ENCODE results near the gene UBTD2. TPM values are rescaled to one million over a fixed set of nuclear protein-coding genes. Genes with fewer than 3 reads are reported as not detected.
"Not testable (repeated sequence)": the region's sequence is repeated elsewhere in the genome, so short reads cannot be mapped to it uniquely, and the experiment has no call there.

Gene UBTD2, protein sequence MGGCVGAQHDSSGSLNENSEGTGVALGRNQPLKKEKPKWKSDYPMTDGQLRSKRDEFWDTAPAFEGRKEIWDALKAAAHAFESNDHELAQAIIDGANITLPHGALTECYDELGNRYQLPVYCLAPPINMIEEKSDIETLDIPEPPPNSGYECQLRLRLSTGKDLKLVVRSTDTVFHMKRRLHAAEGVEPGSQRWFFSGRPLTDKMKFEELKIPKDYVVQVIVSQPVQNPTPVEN
- 10 to 100 TPM; 17.0 to 21.1 TPM for total RNA-seq
- 10 to 100 TPM in 1 of 2 donors, 1 to 10 TPM in 1; 8.8 to 16.3 TPM for polyA plus RNA-seq
- long read RNA-seq, donor 1, partial matches to known transcripts, result 0 of 4 reads
- long read RNA-seq, donor 1, other reads (novel, unspliced or antisense), result 3 of 4 reads
- long read RNA-seq, donor 2, transcript UBTD2-201 (3 exons, 3,301 nt), result major isoform, 20 of 29 reads
- long read RNA-seq, donor 2, partial matches to known transcripts, result 1 of 29 reads
- long read RNA-seq, donor 2, other reads (novel, unspliced or antisense), result 8 of 29 reads

DNA sequence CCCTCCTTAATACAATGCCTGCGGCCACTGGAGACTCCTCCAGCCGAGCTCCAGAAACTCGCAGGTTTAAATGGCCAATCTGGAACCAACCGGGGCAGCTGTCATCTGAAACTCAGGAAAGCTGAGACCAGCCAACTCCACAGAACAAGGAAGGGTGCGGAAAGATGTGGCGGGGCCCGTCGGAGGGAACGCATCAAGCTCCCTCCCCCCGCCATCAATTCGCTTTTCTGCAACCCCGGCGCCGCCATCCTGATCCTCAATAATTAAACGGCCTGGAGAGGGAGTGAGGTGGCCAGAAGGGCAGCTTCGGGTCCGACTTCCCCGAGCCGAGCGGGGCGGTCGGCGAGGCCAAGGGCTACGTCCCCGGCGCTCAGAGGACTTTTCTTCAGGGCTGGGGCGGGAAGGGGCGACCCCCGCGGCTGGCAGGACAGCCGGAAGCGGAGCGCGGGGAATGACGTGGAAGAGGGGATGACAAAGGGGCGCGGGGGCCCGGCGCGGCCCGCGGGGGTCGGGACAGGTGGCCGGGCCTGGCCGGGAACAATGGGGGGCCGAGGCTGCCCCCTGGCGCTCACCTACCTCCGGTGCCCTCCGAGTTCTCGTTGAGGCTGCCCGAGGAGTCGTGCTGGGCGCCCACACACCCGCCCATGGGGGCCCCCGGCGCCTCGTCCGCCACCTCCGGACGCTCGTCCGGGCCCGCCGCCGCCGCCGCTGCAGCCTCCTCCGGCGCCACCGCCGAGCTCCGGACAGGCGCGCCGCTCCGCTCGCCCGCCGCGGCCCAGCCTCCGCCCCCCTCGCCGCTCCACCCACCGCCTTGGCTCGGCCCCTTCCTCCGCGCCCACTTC, at the start of gene UBTD2:
Gene UBTD2, minus strand, starts transcription at position 745 of the 842 bp plus-strand sequence. Its CDS starts 99 bp downstream, at position 646.
- Histone ChIP-seq H3K9me3 (ENCODE audit: control insufficient read depth, low read length) (no peaks in the 10 kb centered on the region), H3K27ac (ENCODE audit: low read depth in 1 of 2, low read length in 2 of 2) (peak within 1 kb of the TSS; percentile 72 to 93), H3K36me3 (ENCODE audit: control insufficient read depth in 1 of 2, insufficient read depth in 2 of 2, low read length in 1 of 2) (no peaks in the 10 kb centered on the region), H3K4me3 (ENCODE audit: low read length in 2 of 2) (peak within 1 kb of the TSS; percentile 91 to 93), H3K27me3 (ENCODE audit: control insufficient read depth in 1 of 2, insufficient read depth in 2 of 2, low read length in 1 of 2) (no peaks in the 10 kb centered on the region), H3K4me1 (ENCODE audit: control insufficient read depth in 1 of 2, insufficient read depth in 2 of 2, low read length in 2 of 2) (no peaks in the 10 kb centered on the region)
- ATAC-seq (ENCODE audit: low FRiP score) (peak; percentile 89), DNase-seq (peak; percentile 92 to 94)
- WGBS, 2 donors, result 1 to 2% methylated on average over 51 to 87 of the region's 87 CpGs
- intact Hi-C loops (cut with DNase I), result loop anchor here (5.0 to 10.0 kb wide), 3 partner anchors 96 to 278 kb away; partner anchors contain the start of genes FBXW11 (in 1 of the 2) and STK10 (in 1 of the 2)

DNA sequence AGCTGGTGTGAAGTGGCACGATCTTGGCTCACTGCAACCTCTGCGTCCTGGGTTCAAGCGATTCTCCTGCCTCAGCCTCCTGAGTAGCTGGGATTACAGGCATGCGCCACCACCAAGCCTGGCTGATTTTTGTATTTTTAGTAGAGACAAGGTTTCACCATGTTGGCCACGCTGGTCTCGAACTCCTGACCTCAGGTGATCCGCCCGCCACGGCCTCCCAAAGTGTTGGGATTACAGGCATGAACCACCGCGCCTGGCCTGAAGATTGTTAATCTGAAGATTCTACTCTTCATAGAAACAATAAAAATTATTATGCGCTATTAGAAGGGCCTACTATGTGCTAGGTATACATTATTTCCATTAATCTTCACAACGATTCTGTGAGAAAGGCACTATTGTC, 43.3 kb upstream of the UBTD2 start:
- DNase-seq; H3K36me3 ChIP-seq (ENCODE audit: control insufficient read depth in 1 of 2, insufficient read depth in 2 of 2, low read length in 1 of 2); H3K4me1 ChIP-seq (ENCODE audit: control insufficient read depth in 1 of 2, insufficient read depth in 2 of 2, low read length in 2 of 2); H3K27ac ChIP-seq (ENCODE audit: low read depth in 1 of 2, low read length in 2 of 2); H3K9me3 ChIP-seq (ENCODE audit: control insufficient read depth, low read length); H3K4me3 ChIP-seq (ENCODE audit: low read length in 2 of 2); ATAC-seq (ENCODE audit: low FRiP score); intact Hi-C loops (cut with DNase I); H3K27me3 ChIP-seq (ENCODE audit: control insufficient read depth in 1 of 2, insufficient read depth in 2 of 2, low read length in 1 of 2): not testable (repeated sequence)
- WGBS, 2 donors, result 95 to 96% methylated on average over 13 of the region's 13 CpGs

GRCh38 chr5:172325452-172325851, 41.9 kb upstream of the UBTD2 start:
- Histone ChIP-seq H3K36me3 (ENCODE audit: control insufficient read depth in 1 of 2, insufficient read depth in 2 of 2, low read length in 1 of 2) (no peaks in the 10 kb centered on the region), H3K27ac (ENCODE audit: low read depth in 1 of 2, low read length in 2 of 2) (no peak overlapping the region), H3K4me1 (ENCODE audit: control insufficient read depth in 1 of 2, insufficient read depth in 2 of 2, low read length in 2 of 2) (no peaks in the 10 kb centered on the region), H3K9me3 (ENCODE audit: control insufficient read depth, low read length) (no peaks in the 10 kb centered on the region), H3K27me3 (ENCODE audit: control insufficient read depth in 1 of 2, insufficient read depth in 2 of 2, low read length in 1 of 2) (no peaks in the 10 kb centered on the region), H3K4me3 (ENCODE audit: low read length in 2 of 2) (no peak overlapping the region)
- DNase-seq, result no peak
- no peak for ATAC-seq (ENCODE audit: low FRiP score)
- intact Hi-C loops (cut with DNase I), result no loop called here
- WGBS, 2 donors, result 94 to 95% methylated on average over 9 of the region's 9 CpGs

DNA sequence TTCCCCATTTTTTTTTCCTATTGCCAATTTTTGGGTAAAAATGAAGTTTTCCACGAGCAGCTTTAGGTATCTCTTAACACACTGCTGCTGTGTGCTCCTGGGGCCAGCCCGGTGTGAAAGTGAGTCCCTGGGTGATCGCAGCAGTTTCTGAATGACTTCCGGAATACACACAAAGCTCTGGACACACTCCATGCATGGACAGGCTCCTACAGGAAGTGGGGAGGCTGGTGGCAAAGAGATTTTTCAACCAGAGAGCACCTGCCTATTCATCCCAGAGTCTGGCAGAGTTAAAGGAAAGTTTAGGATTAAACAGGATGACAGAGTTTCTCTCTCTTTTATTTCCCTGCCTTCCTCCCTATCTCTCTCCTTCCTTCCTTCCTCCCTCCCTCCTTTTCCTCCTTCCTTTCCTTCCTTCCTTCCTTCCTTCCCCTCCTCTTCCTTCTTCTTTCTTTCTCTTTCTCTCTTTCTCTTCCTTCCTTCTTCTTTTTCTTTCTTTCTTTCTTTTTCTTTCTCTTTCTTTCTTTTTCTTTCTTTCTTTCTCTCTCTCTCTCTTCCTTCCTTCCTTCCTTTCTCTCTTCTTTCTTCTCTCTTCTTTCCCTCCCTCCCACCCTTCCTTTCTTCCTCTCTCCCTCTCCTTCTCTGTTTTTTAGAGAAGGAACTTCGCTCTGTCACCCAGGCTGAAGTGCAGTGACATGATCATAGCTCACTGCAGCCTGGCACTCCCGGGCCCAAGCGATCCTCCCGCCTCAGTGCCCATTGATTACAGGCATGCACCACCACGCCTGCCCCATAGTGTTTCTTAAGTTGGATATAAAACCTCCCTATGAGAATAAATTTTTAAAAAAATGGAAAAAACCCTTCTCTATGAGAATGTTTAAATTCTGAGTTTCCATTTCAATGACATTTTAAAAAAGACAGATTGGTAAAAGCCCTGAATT, 38.7 kb upstream of the UBTD2 start:
- WGBS, 2 donors, result 79 to 82% methylated on average over 9 of the region's 9 CpGs
- intact Hi-C loops (cut with DNase I), result no loop called here
- H3K27me3 ChIP-seq (ENCODE audit: control insufficient read depth in 1 of 2, insufficient read depth in 2 of 2, low read length in 1 of 2), result no peaks in the 10 kb centered on the region
- no peaks in the 10 kb centered on the region for H3K9me3 ChIP-seq (ENCODE audit: control insufficient read depth, low read length)
- ATAC-seq (ENCODE audit: low FRiP score) (no peak), DNase-seq (no peak)
- H3K36me3 ChIP-seq (ENCODE audit: control insufficient read depth in 1 of 2, insufficient read depth in 2 of 2, low read length in 1 of 2), result no peaks in the 10 kb centered on the region
- H3K27ac ChIP-seq (ENCODE audit: low read depth in 1 of 2, low read length in 2 of 2), result no peak overlapping the region
- no peaks in the 10 kb centered on the region for H3K4me1 ChIP-seq (ENCODE audit: control insufficient read depth in 1 of 2, insufficient read depth in 2 of 2, low read length in 2 of 2)
- no peak overlapping the region for H3K4me3 ChIP-seq (ENCODE audit: low read length in 2 of 2)

- Histone ChIP-seq H3K36me3 (ENCODE audit: control insufficient read depth in 1 of 2, insufficient read depth in 2 of 2, low read length in 1 of 2) (no peaks in the 10 kb centered on the region), H3K4me3 (ENCODE audit: low read length in 2 of 2) (no peak overlapping the region), H3K4me1 (ENCODE audit: control insufficient read depth in 1 of 2, insufficient read depth in 2 of 2, low read length in 2 of 2) (no peaks in the 10 kb centered on the region), H3K9me3 (ENCODE audit: control insufficient read depth, low read length) (no peaks in the 10 kb centered on the region), H3K27me3 (ENCODE audit: control insufficient read depth in 1 of 2, insufficient read depth in 2 of 2, low read length in 1 of 2) (no peaks in the 10 kb centered on the region), H3K27ac (ENCODE audit: low read depth in 1 of 2, low read length in 2 of 2) (no peak overlapping the region)
- no peak for ATAC-seq (ENCODE audit: low FRiP score)
- intact Hi-C loops (cut with DNase I), result no loop called here
- no peak for DNase-seq
Observed at GRCh38 chr5:172321593-172321992, 38.0 kb upstream of the UBTD2 start.

GRCh38 chr5:172319708-172320441, 36.3 kb upstream of the UBTD2 start:
- no peaks in the 10 kb centered on the region for H3K9me3 ChIP-seq (ENCODE audit: control insufficient read depth, low read length)
- peak overlapping the region in 1 of 2 donors; percentile 76 for H3K27ac ChIP-seq (ENCODE audit: low read depth in 1 of 2, low read length in 2 of 2)
- 11 to 13% methylated on average over 4 of the region's 4 CpGs for WGBS, 2 donors
- no peaks in the 10 kb centered on the region for H3K36me3 ChIP-seq (ENCODE audit: control insufficient read depth in 1 of 2, insufficient read depth in 2 of 2, low read length in 1 of 2)
- H3K4me1 ChIP-seq (ENCODE audit: control insufficient read depth in 1 of 2, insufficient read depth in 2 of 2, low read length in 2 of 2), result no peaks in the 10 kb centered on the region
- DNase-seq (no peak), ATAC-seq (ENCODE audit: low FRiP score) (peak; percentile 50)
- no peaks in the 10 kb centered on the region for H3K27me3 ChIP-seq (ENCODE audit: control insufficient read depth in 1 of 2, insufficient read depth in 2 of 2, low read length in 1 of 2)
- H3K4me3 ChIP-seq (ENCODE audit: low read length in 2 of 2), result no peak overlapping the region
- intact Hi-C loops (cut with DNase I), result no loop called here

- ATAC-seq (ENCODE audit: low FRiP score) (no peak), DNase-seq (no peak)
- Histone ChIP-seq H3K9me3 (ENCODE audit: control insufficient read depth, low read length) (no peaks in the 10 kb centered on the region), H3K27ac (ENCODE audit: low read depth in 1 of 2, low read length in 2 of 2) (no peak overlapping the region), H3K27me3 (ENCODE audit: control insufficient read depth in 1 of 2, insufficient read depth in 2 of 2, low read length in 1 of 2) (no peaks in the 10 kb centered on the region), H3K4me1 (ENCODE audit: control insufficient read depth in 1 of 2, insufficient read depth in 2 of 2, low read length in 2 of 2) (peaks cover 0 to 3% of the 10 kb centered on the region in 2 donors), H3K4me3 (ENCODE audit: low read length in 2 of 2) (no peak overlapping the region), H3K36me3 (ENCODE audit: control insufficient read depth in 1 of 2, insufficient read depth in 2 of 2, low read length in 1 of 2) (no peaks in the 10 kb centered on the region)
- 96 to 97% methylated on average over 11 of the region's 11 CpGs for WGBS, 2 donors
- intact Hi-C loops (cut with DNase I), result no loop called here
Observed at GRCh38 chr5:172315587-172316493, 32.3 kb upstream of the UBTD2 start.
